H1 (cell line): ENCODE results near the gene CLEC16A. TPM values are rescaled to one million over a fixed set of nuclear protein-coding genes. Genes with fewer than 3 reads are reported as not detected.

Source experiments
- CTCF ChIA-PET: fragments of 300-600 bp; sonication (Branson Sonifier 250); formaldehyde crosslinking; loops from one replicate; lab custom pipeline; 2021; ENCODE audit not compliant: partially characterized antibody; lab: Charles Lee
- POLR2A ChIA-PET: fragments of 300-600 bp; sonication (Branson Sonifier 250); formaldehyde crosslinking; loops from one replicate; lab custom pipeline; 2021; ENCODE audit warnings: inconsistent platforms; ENCODE audit not compliant: partially characterized antibody; lab: Charles Lee
- DNase-seq, 2 experiments: peaks; one replicate each; pipeline versions ENCODE4 v3.0.0 to v3.0.0-alpha.2; 2010 to 2022; ENCODE audit warnings: low spot score in 2 of 2, low read depth in 1 of 2, mixed read lengths in 1 of 2
- FAIRE-seq: peaks from 2 replicates; lab custom pipeline; 2011; peaks lifted over from hg19 to GRCh38; lab: Jason Lieb, UNC
- H2AFZ ChIP-seq: 2 replicates; pipeline ENCODE4 v1.8.1; 2012; ENCODE audit warnings: low read length, inconsistent platforms
- H2AK5ac ChIP-seq: 2 replicates; pipeline ENCODE4 v1.6.1; 2013; ENCODE audit warnings: low read depth, low read length
- H2BK120ac ChIP-seq: replicated peaks from 2 replicates; pipeline ENCODE3; 2013; ENCODE audit warnings: low read depth, low read length, inconsistent platforms
- H2BK12ac ChIP-seq: 2 replicates; pipeline ENCODE4 v1.6.1; 2013; ENCODE audit warnings: low read depth, low read length
- H2BK15ac ChIP-seq: 2 replicates; pipeline ENCODE4 v1.6.1; 2013; ENCODE audit warnings: low read length
- H2BK20ac ChIP-seq: 2 replicates; pipeline ENCODE4 v1.6.1; 2013; ENCODE audit warnings: low read length
- H2BK5ac ChIP-seq: 2 replicates; pipeline ENCODE4 v1.6.1; 2013; ENCODE audit warnings: low read depth, low read length
- H3K14ac ChIP-seq: 2 replicates; pipeline ENCODE4 v1.6.1; 2013; ENCODE audit warnings: inconsistent platforms; ENCODE audit not compliant: insufficient read length
- H3K18ac ChIP-seq: 2 replicates; pipeline ENCODE4 v1.6.1; 2013; ENCODE audit warnings: low read length; ENCODE audit errors: extremely low read depth
- H3K23ac ChIP-seq: 2 replicates; pipeline ENCODE4 v1.6.1; 2013; ENCODE audit warnings: inconsistent platforms; ENCODE audit not compliant: insufficient read length
- H3K23me2 ChIP-seq: 2 replicates; pipeline ENCODE4 v1.6.1; 2013; ENCODE audit warnings: low read depth, low read length
- H3K27ac ChIP-seq: 2 replicates; pipeline ENCODE4 v1.6.1; 2011; ENCODE audit warnings: low read depth, low read length, inconsistent platforms
- H3K27me3 ChIP-seq, 4 experiments: replicated peaks in 1 of 4; 1 replicate in 1 of 4; 2 replicates in 3 of 4; pipeline versions ENCODE4 v1.6.1 to v1.8.1; 2011 to 2013; ENCODE audit warnings: low read length in 3 of 4, mild to moderate bottlenecking in 3 of 4, inconsistent platforms in 2 of 4, mixed read lengths in 2 of 4, moderate library complexity in 1 of 4; ENCODE audit not compliant: control insufficient read depth in 3 of 4, insufficient read depth in 3 of 4; ENCODE audit errors: extremely low read depth in 1 of 4
- H3K36me3 ChIP-seq, 4 experiments: 2 replicates each; pipeline versions ENCODE4 v1.6.1 to v1.8.1; 2011 to 2013; ENCODE audit warnings: mild to moderate bottlenecking in 4 of 4, low read length in 3 of 4, moderate library complexity in 2 of 4, control low read depth in 1 of 4, inconsistent platforms in 1 of 4; ENCODE audit not compliant: insufficient read depth in 4 of 4, control insufficient read depth in 2 of 4
- H3K4ac ChIP-seq: replicated peaks from 2 replicates; pipeline ENCODE3; 2013; ENCODE audit warnings: low read length, low read depth, mixed read lengths, inconsistent platforms; ENCODE audit not compliant: insufficient read length
- H3K4me1 ChIP-seq, 4 experiments: replicated peaks in 1 of 4; 1 replicate in 1 of 4; 2 replicates in 3 of 4; pipeline versions ENCODE4 v1.6.1 to v1.8.1; 2011 to 2013; ENCODE audit warnings: low read length in 3 of 4, inconsistent platforms in 2 of 4, mixed read lengths in 1 of 4; ENCODE audit not compliant: insufficient read depth in 4 of 4, control insufficient read depth in 3 of 4
- H3K4me2 ChIP-seq, 2 experiments: 2 replicates each; pipeline versions ENCODE4 v1.6.1 to v1.8.1; 2011 to 2013; ENCODE audit warnings: low read depth in 2 of 2, low read length in 2 of 2, control low read depth in 1 of 2, inconsistent platforms in 1 of 2, mild to moderate bottlenecking in 1 of 2; ENCODE audit not compliant: insufficient read depth in 1 of 2
- H3K4me3 ChIP-seq, 4 experiments: fragments of 200-600, 300-600 bp in 1 of 4; sonication (generic), shearing (Covaris generic), sonication (Bioruptor Twin) in 1 of 4; 2 replicates each; pipeline versions ENCODE4 v1.5.1 to v1.8.1; 2011 to 2016; ENCODE audit warnings: low read length in 4 of 4, low read depth in 3 of 4, control low read depth in 2 of 4, inconsistent platforms in 2 of 4, mild to moderate bottlenecking in 2 of 4, mixed read lengths in 1 of 4, moderate library complexity in 1 of 4; ENCODE audit not compliant: insufficient read depth in 2 of 4; ENCODE audit errors: extremely low read depth in 1 of 4
- H3K56ac ChIP-seq: replicated peaks from 2 replicates; pipeline ENCODE3; 2013; ENCODE audit warnings: low read depth, mild to moderate bottlenecking, mixed read lengths, low read length, inconsistent platforms; ENCODE audit not compliant: insufficient read length
- H3K79me1 ChIP-seq: 2 replicates; pipeline ENCODE4 v1.6.1; 2013; ENCODE audit warnings: low read depth, low read length, control low read depth
- H3K79me2 ChIP-seq, 2 experiments: 2 replicates each; pipeline versions ENCODE4 v1.6.1 to v1.8.1; 2012 to 2013; ENCODE audit warnings: low read length in 2 of 2, mild to moderate bottlenecking in 2 of 2, inconsistent platforms in 1 of 2; ENCODE audit not compliant: insufficient read depth in 2 of 2, control insufficient read depth in 1 of 2
- H3K9ac ChIP-seq, 4 experiments: replicated peaks in 1 of 4; 1 replicate in 1 of 4; 2 replicates in 3 of 4; pipeline versions ENCODE4 v1.6.1 to v1.8.1; 2011 to 2013; ENCODE audit warnings: low read depth in 3 of 4, low read length in 3 of 4, control low read depth in 2 of 4, mild to moderate bottlenecking in 2 of 4, moderate library complexity in 2 of 4, inconsistent platforms in 1 of 4; ENCODE audit errors: extremely low read depth in 1 of 4
- H3K9me3 ChIP-seq, 2 experiments: 2 replicates each; pipeline versions ENCODE4 v1.6.1 to v1.8.1; 2012 to 2013; ENCODE audit warnings: mild to moderate bottlenecking in 2 of 2, moderate library complexity in 2 of 2, control low read depth in 1 of 2, inconsistent platforms in 1 of 2, low read depth in 1 of 2, low read length in 1 of 2, mixed read lengths in 1 of 2; ENCODE audit not compliant: insufficient read depth in 2 of 2
- H4K20me1 ChIP-seq, 2 experiments: replicated peaks in 1 of 2; 2 replicates each; pipeline versions ENCODE3 to v1.8.1; 2011 to 2013; ENCODE audit warnings: inconsistent platforms in 2 of 2, low read length in 2 of 2, mild to moderate bottlenecking in 1 of 2; ENCODE audit not compliant: insufficient read depth in 2 of 2, control insufficient read depth in 1 of 2
- H4K5ac ChIP-seq: 2 replicates; pipeline ENCODE4 v1.6.1; 2013; ENCODE audit warnings: low read length, low read depth, mixed read lengths, inconsistent platforms; ENCODE audit not compliant: insufficient read length
- H4K8ac ChIP-seq: 2 replicates; pipeline ENCODE4 v1.8.0; 2013; ENCODE audit warnings: mild to moderate bottlenecking, moderate library complexity, low read length, inconsistent platforms; ENCODE audit not compliant: insufficient read depth; ENCODE audit errors: extremely low read depth
- H4K91ac ChIP-seq: replicated peaks from 2 replicates; pipeline ENCODE3; 2013; ENCODE audit warnings: low read length, mixed read lengths, inconsistent platforms; ENCODE audit not compliant: insufficient read length
- ATF2 ChIP-seq: IDR thresholded peaks from 2 replicates; pipeline ENCODE4 v1.6.1; 2012; ENCODE audit warnings: low read length, inconsistent platforms
- CBX5 ChIP-seq: fragments of 300-800, 300-1000 bp; sonication (generic); IDR thresholded peaks from 2 replicates; pipeline ENCODE4 v1.7.1; 2016; ENCODE audit warnings: antibody characterized with exemption, low read length, low read depth
- EGR1 ChIP-seq: IDR thresholded peaks from 2 replicates; pipeline ENCODE4 v1.6.1; 2011; ENCODE audit warnings: low read depth, low read length, borderline replicate concordance
- EZH2 ChIP-seq: fragments of 200-600 bp; sonication (generic); IDR thresholded peaks from 2 replicates; pipeline ENCODE4 v1.7.1; 2012; ENCODE audit warnings: low read depth, mild to moderate bottlenecking, moderate library complexity, low read length, inconsistent platforms; ENCODE audit not compliant: severe bottlenecking
- HDAC6 ChIP-seq: IDR thresholded peaks from one replicate; pipeline ENCODE4 v1.7.1; 2012; ENCODE audit warnings: low read depth, mild to moderate bottlenecking, inconsistent platforms, low read length, moderate library complexity
- RNF2 ChIP-seq: fragments of 200-900, 300-1000 bp; sonication (generic); IDR thresholded peaks from 2 replicates; pipeline ENCODE4 v1.7.1; 2016; ENCODE audit warnings: borderline replicate concordance, low read depth, mild to moderate bottlenecking, antibody characterized with exemption, low read length; ENCODE audit not compliant: poor library complexity, severe bottlenecking; ENCODE audit errors: missing control alignments
- SIN3A ChIP-seq, 2 experiments: IDR thresholded peaks in 1 of 2; conservative IDR thresholded peaks in 1 of 2; 2 replicates each; pipeline ENCODE4 v1.6.1; 2011 to 2012; ENCODE audit warnings: low read length in 2 of 2, improper control_type of control experiment in 1 of 2, low read depth in 1 of 2, mild to moderate bottlenecking in 1 of 2
- TAF1 ChIP-seq: IDR thresholded peaks from 2 replicates; pipeline ENCODE4 v1.6.1; 2011; ENCODE audit warnings: mild to moderate bottlenecking, low read depth, low read length
- TCF12 ChIP-seq: IDR thresholded peaks from 2 replicates; pipeline ENCODE4 v1.6.1; 2011; ENCODE audit warnings: low read depth, mild to moderate bottlenecking, low read length
- ZNF274 ChIP-seq: IDR thresholded peaks from 2 replicates; pipeline ENCODE4 v1.7.0; 2012; ENCODE audit warnings: low read length, borderline replicate concordance; ENCODE audit errors: extremely low read depth
- WGBS, 2 experiments: shearing (Covaris generic) in 1 of 2; methylation state at CpG; one replicate each; pipeline versions ENCODE4 v1.1.6 to v1.1.7; 2013 to 2015; ENCODE audit warnings: low lambda C conversion rate in 2 of 2, mixed read lengths in 2 of 2, inconsistent platforms in 1 of 2, low coverage in 1 of 2, missing lambda C conversion rate in 1 of 2; ENCODE audit not compliant: insufficient replicate concordance in 2 of 2, insufficient coverage in 1 of 2, insufficient read length in 1 of 2; ENCODE audit errors: extremely low coverage in 1 of 2, missing lambda C conversion rate in 1 of 2; 5-methylcytosine and 5-hydroxymethylcytosine counted together
- polyA plus RNA-seq, 7 experiments: library from polyadenylated mRNA; depleted of rRNA in 3 of 7; stranded (reverse) in 5 of 7; unstranded in 2 of 7; fragments of >200 nt in 5 of 7; fragments of 200-250 nt in 2 of 7; gene quantifications; 1 replicate in 5 of 7; 2 replicates in 1 of 7; 4 replicates in 1 of 7; pipeline versions ENCODE4 v1.2.1 to v1.2.3, GENCODE V29; 2011 to 2013; ENCODE audit warnings: missing spikeins in 2 of 7, mixed read lengths in 2 of 7
- total RNA-seq: library from RNA; stranded (reverse); fragmentation: NEBNext Ultra II Directional; extraction: Animal tissue kit (Norgen Biotek cat#: 25700); gene quantifications from 2 replicates; pipeline ENCODE4 v1.2.1, GENCODE V29; 2021

CLEC16A gene
- total and polyA plus RNA-seq, 2 of the 8 experiments (the other 6 are each of a cell fraction or from before 2014, with no cell fraction given) = 7.6 to 19.3 TPM

GRCh38 chr16:10926867-10927266 lies 17.5 kb upstream of the CLEC16A start:
- ChIA-PET POLR2A (interaction anchor here (0.6 to 0.7 kb wide), 2 partner anchors 8 to 679 kb away, joined by 3 read pairs; no protein-coding TSS in a partner anchor), CTCF (interaction anchor here (0.6 to 1.7 kb wide), 4 partner anchors 9 to 454 kb away, joined by 3 to 5 read pairs (median 4); no protein-coding TSS in a partner anchor)
- WGBS, 2 experiments = 84% methylated on average over 5 of the region's 5 CpGs; no CpG with 5 or more reads in 1 of the 2 experiments

More at GRCh38 chr16:10926867-10927266, 17.5 kb upstream of the CLEC16A start:
- Histone ChIP-seq H3K79me2 (no peaks in the 10 kb centered on the region), H2BK5ac (no peak overlapping the region), H2BK15ac (no peak overlapping the region), H3K27ac (no peak overlapping the region), H2AFZ (no peak overlapping the region), H3K18ac (no peak overlapping the region), H3K4me1 (peaks cover 0 to 3% (median 0%) of the 10 kb centered on the region in 4 experiments; a peak in 1 of 7 replicates), H4K20me1 (peaks cover 0 to 8% of the 10 kb centered on the region in 2 experiments), H2BK12ac (no peak overlapping the region), H4K8ac (no peak overlapping the region), H3K4me2 (no peak overlapping the region), H2BK20ac (no peak overlapping the region), H3K9me3 (no peaks in the 10 kb centered on the region), H2AK5ac (no peak overlapping the region), H3K36me3 (peaks cover 2 to 11% (median 5%) of the 10 kb centered on the region in 4 experiments; a peak in 5 of 8 replicates), H3K56ac (no peak overlapping the region), H4K5ac (no peak overlapping the region), H3K9ac (no peak overlapping the region), H3K14ac (no peak overlapping the region), H3K79me1 (no peaks in the 10 kb centered on the region), H3K27me3 (no peaks in the 10 kb centered on the region), H3K4ac (no peak overlapping the region), H2BK120ac (no peak overlapping the region), H3K23me2 (no peaks in the 10 kb centered on the region), H3K4me3 (no peak overlapping the region), H3K23ac (no peak overlapping the region), H4K91ac (no peak overlapping the region)
- FAIRE-seq = no peak
- TF ChIP-seq ZNF274 (no peak), ATF2 (no peak), RNF2 (no peak), TAF1 (no peak), SIN3A (conservative IDR thresholded peaks at IDR 0.05 in 1 of 2, IDR thresholded peaks at IDR 0.05 in 1 of 2; ENCODE audit: low read depth in 1 of 2, low read length in 2 of 2) (no peak), EZH2 (no peak), HDAC6 (no peak), CBX5 (no peak), EGR1 (no peak), TCF12 (no peak)
- DNase-seq = no peak
